Body of pancreas (tissue), 4 donors: ENCODE measurements around the gene ME3.

Experiments
- POLR2A ChIP-seq, 3 donors: fragments of 450-650 bp; IDR thresholded peaks; one replicate each; pipeline ENCODE4 v1.6.1; 2016; ENCODE audit warnings: antibody characterized with exemption in 3 of 3, mild to moderate bottlenecking in 2 of 3
- TF ChIP-seq, protein P1 (sequence below), 7 experiments: fragments of 450-650 bp in 4 of 7; fragments of 200-600 bp in 3 of 7; sonication (generic) in 3 of 7; IDR thresholded peaks; one replicate each; pipeline ENCODE4 v1.5.1; 2016 to 2019; ENCODE audit warnings: antibody characterized with exemption in 7 of 7

DNA sequence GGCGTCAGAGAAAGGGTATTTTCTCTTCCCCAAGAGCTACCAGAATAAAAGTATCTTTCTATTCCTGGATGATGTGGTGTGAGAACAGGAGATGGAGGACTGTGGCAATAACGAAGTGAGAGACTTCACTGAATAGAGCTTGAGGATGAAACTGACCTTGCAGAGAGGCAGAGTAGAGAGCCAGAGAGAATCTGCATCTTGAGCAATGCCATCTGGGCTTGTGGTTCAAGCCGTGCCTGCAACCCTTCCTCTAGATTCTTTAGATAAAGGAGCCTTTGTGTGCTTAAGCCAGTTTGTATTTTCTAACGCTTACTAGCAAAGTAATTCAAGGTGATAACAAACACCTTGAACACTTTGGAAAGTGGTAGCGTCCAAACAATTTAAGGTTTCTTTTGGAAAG is 2.2 kb downstream of the ME3 start:
- TF ChIP-seq, protein P1, sequence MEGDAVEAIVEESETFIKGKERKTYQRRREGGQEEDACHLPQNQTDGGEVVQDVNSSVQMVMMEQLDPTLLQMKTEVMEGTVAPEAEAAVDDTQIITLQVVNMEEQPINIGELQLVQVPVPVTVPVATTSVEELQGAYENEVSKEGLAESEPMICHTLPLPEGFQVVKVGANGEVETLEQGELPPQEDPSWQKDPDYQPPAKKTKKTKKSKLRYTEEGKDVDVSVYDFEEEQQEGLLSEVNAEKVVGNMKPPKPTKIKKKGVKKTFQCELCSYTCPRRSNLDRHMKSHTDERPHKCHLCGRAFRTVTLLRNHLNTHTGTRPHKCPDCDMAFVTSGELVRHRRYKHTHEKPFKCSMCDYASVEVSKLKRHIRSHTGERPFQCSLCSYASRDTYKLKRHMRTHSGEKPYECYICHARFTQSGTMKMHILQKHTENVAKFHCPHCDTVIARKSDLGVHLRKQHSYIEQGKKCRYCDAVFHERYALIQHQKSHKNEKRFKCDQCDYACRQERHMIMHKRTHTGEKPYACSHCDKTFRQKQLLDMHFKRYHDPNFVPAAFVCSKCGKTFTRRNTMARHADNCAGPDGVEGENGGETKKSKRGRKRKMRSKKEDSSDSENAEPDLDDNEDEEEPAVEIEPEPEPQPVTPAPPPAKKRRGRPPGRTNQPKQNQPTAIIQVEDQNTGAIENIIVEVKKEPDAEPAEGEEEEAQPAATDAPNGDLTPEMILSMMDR (IDR thresholded peaks at IDR 0.05): no peak
- TF ChIP-seq POLR2A (IDR thresholded peaks at IDR 0.05): no peak
